Measurements from ENCODE around the gene VAMP2. TPM values are rescaled to one million over a fixed set of nuclear protein-coding genes. Genes with fewer than 3 reads are reported as not detected.

Gene VAMP2
- total and polyA plus RNA-seq, 2 of the 4 experiments (the other 2 are of a cell fraction) = 2.3 to 33.3 TPM

- in situ Hi-C loops (cut with MboI; ENCODE audit: low sequenced_read_pairs) = no loop called here
- Histone ChIP-seq H3K23ac (ENCODE audit: low read depth, low read length) (peak overlapping the region; percentile 31), H3K9me1 (ENCODE audit: insufficient read depth, low read length) (peaks cover 21% of the 10 kb centered on the region), H2BK120ac (ENCODE audit: low read depth, low read length) (no peak overlapping the region), H3K9me3 (ENCODE audit: control insufficient read depth, insufficient read depth, low read length) (no peaks in the 10 kb centered on the region), H3K14ac (replicated peaks; ENCODE audit: low read depth, low read length) (peak overlapping the region; percentile 30; the same call in 1 of the 2 replicates), H2BK5ac (ENCODE audit: low read depth, low read length, poor library complexity, severe bottlenecking) (no peak overlapping the region), H2AK5ac (ENCODE audit: low read depth, low read length) (peak overlapping the region; percentile 69; the same call in 1 of the 2 replicates), H3K4me2 (ENCODE audit: low read depth, low read length) (peak overlapping the region; percentile 75), H2BK20ac (ENCODE audit: low read depth, low read length) (no peak overlapping the region), H3K4me1 (ENCODE audit: control insufficient read depth, insufficient read depth, low read length) (peaks cover 13% of the 10 kb centered on the region), H3K18ac (ENCODE audit: low read depth, low read length) (no peak overlapping the region), H3K4ac (ENCODE audit: low read depth, low read length) (peak overlapping the region; percentile 24; the same call in 1 of the 2 replicates), H3K9ac (ENCODE audit: low read depth, low read length) (no peak overlapping the region; the same call in 1 of the 2 replicates), H4K8ac (ENCODE audit: low read depth in 2 of 2, low read length in 2 of 2) (no peak overlapping the region; a peak in 1 of 4 replicates), H4K5ac (ENCODE audit: low read depth, low read length) (no peak overlapping the region), H3K27me3 (ENCODE audit: control insufficient read depth, insufficient read depth, low read length) (no peaks in the 10 kb centered on the region), H3K56ac (ENCODE audit: extremely low read depth, insufficient read depth, low read length) (no peak overlapping the region), H4K20me1 (ENCODE audit: insufficient read depth, low read length) (peaks cover 22% of the 10 kb centered on the region), H3K79me1 (ENCODE audit: low read depth in 1 of 2, low read length in 2 of 2) (peaks cover 0 to 21% of the 10 kb centered on the region in 2 experiments; a peak in 2 of 4 replicates), H2AK9ac (replicated peaks; ENCODE audit: low read depth, low read length, poor library complexity) (peak overlapping the region; percentile 66), H2AFZ (replicated peaks; ENCODE audit: low read length, poor library complexity) (peak overlapping the region; percentile 97), H4K91ac (ENCODE audit: insufficient read depth, low read depth, low read length) (no peak overlapping the region), H2BK15ac (ENCODE audit: low read depth, low read length) (no peak overlapping the region), H3K36me3 (ENCODE audit: control insufficient read depth, insufficient read depth, low read length) (no peaks in the 10 kb centered on the region), H3K27ac (ENCODE audit: insufficient read depth, low read length) (peak overlapping the region; percentile 5), H3K4me3 (ENCODE audit: insufficient read depth, low read depth, low read length) (peak overlapping the region; percentile 74)
- no peak for ATAC-seq (ENCODE audit: low read depth)
- 17% methylated on average over 3 of the region's 12 CpGs; no CpG with 5 or more reads in 1 of the 2 experiments for WGBS, 2 experiments (ENCODE audit: extremely low coverage in 2 of 2, insufficient read length in 1 of 2)
- no TSS peak for BruUV-seq (replicated peaks)
- no peak for DNase-seq
- dilution Hi-C loops (cut with HindIII; ENCODE audit: low sequenced_read_pairs, unreplicated experiment) = no loop called here
- POLR2A ChIA-PET (ENCODE audit: unreplicated experiment) = interaction anchor here (0.5 to 1.4 kb wide), 2 partner anchors 15 to 816 kb away, joined by 3 to 6 read pairs; no protein-coding TSS in a partner anchor
- 0 out of 2 replicates have a peak, but pooled peaks have one; percentile 2 for TF ChIP-seq MAZ (IDR thresholded peaks at IDR 0.05; ENCODE audit: borderline replicate concordance, low read depth, low read length)
- TF ChIP-seq CHD1 (IDR thresholded peaks at IDR 0.05; ENCODE audit: low read depth, low read length) = no peak
- CTCF ChIA-PET = interaction anchor here (0.6 kb wide), 1 partner anchor 61 kb away, joined by 3 read pairs; no protein-coding TSS in a partner anchor
- intact Hi-C loops (cut with micrococcal nuclease) = loop anchor here (5.0 kb wide), 1 partner anchor 114 kb away; no protein-coding TSS in a partner anchor
These were observed 25.6 kb upstream of the VAMP2 start for GRCh38 chr17:8188263-8188839.
